Measurements from ENCODE around the gene CLIP3. TPM values are rescaled to one million over a fixed set of nuclear protein-coding genes. Genes with fewer than 3 reads are reported as not detected.
A peak's percentile ranks its signal among the peaks of the same experiment; 100 is the strongest.

Gene CLIP3
- total RNA-seq, 2 experiments from 2014 or later = 0.98 to 1.1 TPM

DNA sequence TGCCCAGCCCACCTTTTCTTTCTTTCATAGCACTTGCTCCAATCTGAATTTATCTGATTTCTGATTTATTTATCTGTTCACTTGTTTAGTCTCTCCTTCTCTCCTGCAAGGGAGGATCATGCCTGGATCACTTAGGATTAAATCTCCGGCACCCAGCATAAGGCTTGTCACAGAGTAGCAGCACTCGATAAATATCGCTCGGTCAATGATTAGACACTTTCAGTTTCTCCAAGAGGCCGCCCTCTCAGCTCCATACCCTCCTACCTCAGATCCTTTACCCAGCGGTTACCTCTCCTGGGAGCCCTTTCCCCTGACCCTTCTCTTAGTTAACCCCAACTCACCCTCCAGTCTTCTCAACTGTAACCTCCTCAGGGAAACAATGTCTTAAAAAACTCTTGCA is 1.4 kb downstream of the CLIP3 start:
- no peaks in the 10 kb centered on the region for H3K9me3 Mint-ChIP-seq (ENCODE audit: low read depth)
- ATAC-seq (no peak), DNase-seq (no peak)
- H3K27ac Mint-ChIP-seq = no peak overlapping the region
- peaks cover 13% of the 10 kb centered on the region for H3K36me3 Mint-ChIP-seq
- H3K4me1 Mint-ChIP-seq = peaks cover 13% of the 10 kb centered on the region
- no peak overlapping the region for H3K4me3 Mint-ChIP-seq
- CTCF ChIA-PET = interaction anchor here (1.5 kb wide), 1 partner anchor 11 kb away, joined by 4 read pairs; no protein-coding TSS in a partner anchor
- no peaks in the 10 kb centered on the region for H3K27me3 Mint-ChIP-seq

DNA sequence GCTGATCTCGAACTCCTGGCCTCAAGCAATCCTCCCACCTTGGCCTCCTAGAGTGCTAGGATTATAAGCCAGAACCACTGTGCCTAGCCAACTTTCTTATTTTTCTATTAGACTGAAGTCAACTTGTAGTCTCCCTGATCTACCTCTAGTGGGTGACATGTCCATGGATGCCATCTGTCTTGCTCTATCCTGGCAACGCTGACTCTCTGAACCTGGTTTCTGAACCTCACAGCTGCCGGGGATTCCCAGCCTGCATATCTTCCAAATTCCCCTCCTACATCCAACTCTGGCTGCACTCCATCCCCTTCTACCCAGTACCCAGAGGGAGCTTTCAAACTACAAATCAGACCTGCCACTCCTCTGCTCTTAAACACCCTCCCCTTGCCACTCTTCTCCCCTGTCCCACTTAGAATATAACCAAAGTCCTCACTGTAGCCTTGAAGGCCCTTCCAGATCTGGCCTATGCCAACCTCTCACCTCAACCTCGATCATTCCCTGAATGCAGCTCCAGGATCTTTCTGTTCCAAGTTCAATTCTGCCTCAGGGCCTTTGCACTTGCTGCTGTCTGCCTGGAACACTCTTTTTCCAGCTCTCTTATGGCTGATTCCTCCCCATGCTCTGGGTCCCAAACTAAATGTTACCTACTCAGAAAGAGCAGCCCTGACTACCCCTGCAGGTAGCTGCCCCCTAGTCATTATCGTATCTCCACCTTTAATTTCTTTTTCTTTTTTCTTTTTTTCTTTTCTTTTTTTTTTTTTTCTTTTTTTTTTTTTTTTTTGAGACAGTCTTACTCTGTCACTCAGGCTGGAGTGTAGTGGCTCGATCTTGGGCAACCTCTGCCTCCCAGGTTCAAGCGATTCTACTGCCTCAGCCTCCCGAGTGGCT is 2.2 kb downstream of the CLIP3 start:
- Mint-ChIP-seq H3K4me3 (no peak overlapping the region), H3K36me3 (peaks cover 11% of the 10 kb centered on the region), H3K4me1 (peaks cover 7% of the 10 kb centered on the region), H3K27ac (no peak overlapping the region), H3K9me3 (ENCODE audit: low read depth) (no peaks in the 10 kb centered on the region), H3K27me3 (no peaks in the 10 kb centered on the region)
- no peak for DNase-seq
- CTCF ChIA-PET = interaction anchor here (0.6 to 1.5 kb wide), 3 partner anchors 10 to 112 kb away, joined by 3 to 4 read pairs (median 3); no protein-coding TSS in a partner anchor
- ATAC-seq = no peak

- no peaks in the 10 kb centered on the region for H3K27me3 Mint-ChIP-seq
- peaks cover 7% of the 10 kb centered on the region for H3K36me3 Mint-ChIP-seq
- no peaks in the 10 kb centered on the region for H3K9me3 Mint-ChIP-seq (ENCODE audit: low read depth)
- no peak overlapping the region for H3K4me3 Mint-ChIP-seq
- H3K4me1 Mint-ChIP-seq = peaks cover 2% of the 10 kb centered on the region
- no peak overlapping the region for H3K27ac Mint-ChIP-seq
- no peak for ATAC-seq
- CTCF ChIA-PET = no interaction called here
- no peak for DNase-seq
Observed at GRCh38 chr19:36028313-36029041, 4.2 kb downstream of the CLIP3 start.

DNA sequence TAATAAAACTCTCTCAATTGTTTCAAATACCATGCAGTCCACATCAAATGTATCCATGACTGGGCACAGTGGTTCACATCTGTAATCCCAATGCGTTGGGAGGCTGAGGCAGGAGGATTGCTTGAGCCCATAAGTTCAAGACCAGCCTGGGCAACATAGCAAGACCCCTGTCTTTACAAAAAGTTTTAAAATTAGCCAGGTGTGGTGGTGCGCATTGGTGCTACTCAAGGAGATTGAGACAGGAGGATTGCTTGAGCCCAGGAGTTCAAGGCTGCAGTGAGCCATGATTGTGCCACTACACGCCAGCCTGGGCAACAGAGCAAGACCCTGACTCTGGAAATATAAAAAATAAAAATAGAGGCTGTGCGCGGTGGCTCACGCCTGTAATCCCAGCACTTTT is 5.0 kb downstream of the CLIP3 start:
- Mint-ChIP-seq H3K27me3 (no peaks in the 10 kb centered on the region), H3K4me1 (peaks cover 2% of the 10 kb centered on the region), H3K27ac (no peak overlapping the region), H3K9me3 (ENCODE audit: low read depth) (no peaks in the 10 kb centered on the region), H3K4me3 (no peak overlapping the region), H3K36me3 (peaks cover 10% of the 10 kb centered on the region)
- CTCF ChIA-PET = no interaction called here
- ATAC-seq (no peak), DNase-seq (no peak)

DNA sequence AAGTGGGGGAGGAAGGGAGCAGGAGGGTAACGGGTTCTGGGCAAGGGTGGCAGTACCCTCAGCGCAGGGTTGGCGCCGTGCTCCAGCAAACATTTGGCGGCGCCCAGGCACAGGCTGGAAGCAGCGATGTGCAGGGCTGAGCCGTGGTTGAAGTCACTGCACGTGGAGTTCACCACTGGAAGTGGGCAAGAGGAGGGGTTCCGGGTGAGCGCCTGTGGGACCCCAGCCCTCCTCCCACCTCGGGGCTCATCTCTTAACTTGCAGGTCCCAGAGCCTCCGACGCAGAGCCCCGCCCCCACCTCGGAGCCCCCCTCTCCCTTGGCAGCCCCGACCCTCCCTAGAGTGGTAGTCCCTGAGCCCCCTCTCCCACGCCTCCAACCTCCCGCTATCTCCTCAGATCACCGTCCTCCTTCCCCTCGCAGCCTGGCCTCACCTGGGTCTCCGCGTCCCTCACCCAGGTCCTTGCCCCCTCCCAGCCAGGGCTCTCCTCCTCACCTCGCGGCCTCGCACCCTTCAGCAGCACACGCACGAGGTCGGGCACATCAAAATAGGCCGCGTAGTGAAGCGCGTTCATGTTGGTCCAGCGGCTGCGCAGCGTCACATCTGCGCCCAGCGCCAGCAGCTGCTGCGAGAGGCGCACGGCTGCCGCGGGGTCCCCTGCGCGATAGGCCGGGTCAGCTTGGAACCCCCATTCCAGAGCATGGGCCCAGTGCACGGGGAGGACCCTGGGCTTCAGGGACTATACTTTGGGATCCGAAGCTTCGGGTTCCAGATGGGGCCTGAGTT is 6.4 kb downstream of the CLIP3 start:
- no peak for DNase-seq
- H3K4me3 Mint-ChIP-seq = no peak overlapping the region
- H3K4me1 Mint-ChIP-seq = no peaks in the 10 kb centered on the region
- no peaks in the 10 kb centered on the region for H3K9me3 Mint-ChIP-seq (ENCODE audit: low read depth)
- ATAC-seq = no peak
- peaks cover 13% of the 10 kb centered on the region for H3K36me3 Mint-ChIP-seq
- CTCF ChIA-PET = no interaction called here
- H3K27ac Mint-ChIP-seq = no peak overlapping the region
- no peaks in the 10 kb centered on the region for H3K27me3 Mint-ChIP-seq

DNA sequence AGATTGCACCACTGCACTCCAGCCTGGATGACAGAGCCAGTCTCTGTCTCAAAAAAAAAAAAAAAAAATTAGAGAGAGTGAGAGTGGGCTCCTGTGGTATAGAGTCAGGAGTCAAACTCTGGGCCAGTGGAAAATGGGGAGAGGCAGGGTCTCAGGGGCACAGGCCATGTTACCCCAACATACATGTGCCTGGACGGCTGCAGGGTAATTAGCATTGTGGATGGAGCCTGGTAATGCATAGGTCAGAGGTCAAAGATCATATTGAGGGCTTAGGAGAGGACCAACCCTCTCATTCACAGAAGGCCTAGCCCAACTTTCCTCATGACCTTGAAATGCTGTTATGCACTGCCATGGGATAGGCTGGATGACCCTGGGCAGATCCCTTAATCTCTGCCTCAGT is 7.1 kb downstream of the CLIP3 start:
- ATAC-seq (no peak), DNase-seq (no peak)
- H3K4me3 Mint-ChIP-seq = no peak overlapping the region
- H3K27me3 Mint-ChIP-seq = no peaks in the 10 kb centered on the region
- H3K27ac Mint-ChIP-seq = no peak overlapping the region
- H3K36me3 Mint-ChIP-seq = peaks cover 15% of the 10 kb centered on the region
- no peaks in the 10 kb centered on the region for H3K4me1 Mint-ChIP-seq
- CTCF ChIA-PET = no interaction called here
- H3K9me3 Mint-ChIP-seq (ENCODE audit: low read depth) = no peaks in the 10 kb centered on the region

GRCh38 chr19:36023432-36023831 is 9.2 kb downstream of the CLIP3 start:
- CTCF ChIA-PET = no interaction called here
- DNase-seq (no peak), ATAC-seq (no peak)
- H3K27me3 Mint-ChIP-seq = no peaks in the 10 kb centered on the region
- no peaks in the 10 kb centered on the region for H3K4me1 Mint-ChIP-seq
- H3K4me3 Mint-ChIP-seq = no peak overlapping the region
- no peak overlapping the region for H3K27ac Mint-ChIP-seq
- peaks cover 18% of the 10 kb centered on the region for H3K36me3 Mint-ChIP-seq
- H3K9me3 Mint-ChIP-seq (ENCODE audit: low read depth) = no peaks in the 10 kb centered on the region

- no peak for ATAC-seq
- H3K4me1 Mint-ChIP-seq = peaks cover 19% of the 10 kb centered on the region
- no peak overlapping the region for H3K27ac Mint-ChIP-seq
- no peak overlapping the region for H3K4me3 Mint-ChIP-seq
- peaks cover 22% of the 10 kb centered on the region for H3K36me3 Mint-ChIP-seq
- DNase-seq = no peak
- no peaks in the 10 kb centered on the region for H3K27me3 Mint-ChIP-seq
- CTCF ChIA-PET = no interaction called here
- no peaks in the 10 kb centered on the region for H3K9me3 Mint-ChIP-seq (ENCODE audit: low read depth)
Observed at GRCh38 chr19:36019061-36019670, 13.5 kb downstream of the CLIP3 start.

DNA sequence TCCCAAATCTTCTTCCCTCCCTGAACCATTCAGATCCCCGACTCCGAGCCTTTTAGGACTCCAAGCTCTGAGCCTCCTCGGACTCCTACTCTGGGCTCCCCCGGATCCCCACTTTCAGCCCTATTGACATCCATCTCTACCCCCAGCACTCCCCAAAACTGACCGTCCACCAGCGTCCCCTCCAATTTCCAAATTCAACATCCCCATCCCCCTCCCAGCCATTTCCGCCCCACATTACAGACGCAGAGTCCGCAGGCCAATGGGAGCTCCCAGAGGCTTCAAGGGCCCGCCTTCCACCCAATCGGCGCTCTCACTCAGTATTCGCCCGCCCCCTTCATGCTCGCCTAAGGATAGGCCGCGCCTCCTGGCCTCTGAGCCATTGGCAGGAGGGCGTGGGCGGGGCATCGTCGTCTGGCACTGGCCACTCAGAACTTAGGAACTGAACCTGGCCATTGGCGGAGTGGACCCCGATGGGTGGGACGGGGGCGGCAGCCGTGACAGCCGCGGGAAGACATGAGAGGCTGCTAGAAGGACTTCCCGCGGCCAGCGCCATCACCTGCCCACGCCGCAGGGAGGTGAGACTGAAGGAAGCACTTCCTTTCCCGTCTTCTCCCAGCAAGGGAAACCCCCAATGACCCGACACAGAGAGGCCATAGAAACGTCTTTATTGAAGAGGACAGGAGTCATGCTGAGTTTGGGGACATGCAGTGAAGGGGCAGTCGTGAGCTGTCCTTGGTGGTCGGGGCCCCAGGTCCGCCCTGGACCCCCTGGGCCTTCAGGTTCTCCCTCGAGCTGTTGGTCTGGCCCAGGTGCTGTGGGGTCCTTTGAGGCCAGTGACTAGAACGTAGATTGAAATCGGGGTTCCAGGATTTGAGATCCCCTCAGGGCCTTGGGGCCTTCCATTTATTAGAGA is 18.4 kb downstream of the CLIP3 start, which contains the start of gene ALKBH6:
TSS of gene ALKBH6 (minus strand) at position 202 of the 913 bp plus-strand sequence. CDS start 816 bp downstream, outside the sequence.
- Mint-ChIP-seq H3K4me3 (peak within 1 kb of the TSS; percentile 92), H3K9me3 (ENCODE audit: low read depth) (no peaks in the 10 kb centered on the region), H3K27ac (peak within 1 kb of the TSS; percentile 95), H3K4me1 (peaks cover 29% of the 10 kb centered on the region), H3K27me3 (no peaks in the 10 kb centered on the region), H3K36me3 (peaks cover 6% of the 10 kb centered on the region)
- CTCF ChIA-PET = interaction anchor here (0.7 to 1.6 kb wide), 7 partner anchors 18 to 241 kb away, joined by 3 to 6 read pairs (median 3); partner anchors contain the start of gene THAP8
- ATAC-seq = peak; percentile 98
- DNase-seq = peak; percentile 100

DNA sequence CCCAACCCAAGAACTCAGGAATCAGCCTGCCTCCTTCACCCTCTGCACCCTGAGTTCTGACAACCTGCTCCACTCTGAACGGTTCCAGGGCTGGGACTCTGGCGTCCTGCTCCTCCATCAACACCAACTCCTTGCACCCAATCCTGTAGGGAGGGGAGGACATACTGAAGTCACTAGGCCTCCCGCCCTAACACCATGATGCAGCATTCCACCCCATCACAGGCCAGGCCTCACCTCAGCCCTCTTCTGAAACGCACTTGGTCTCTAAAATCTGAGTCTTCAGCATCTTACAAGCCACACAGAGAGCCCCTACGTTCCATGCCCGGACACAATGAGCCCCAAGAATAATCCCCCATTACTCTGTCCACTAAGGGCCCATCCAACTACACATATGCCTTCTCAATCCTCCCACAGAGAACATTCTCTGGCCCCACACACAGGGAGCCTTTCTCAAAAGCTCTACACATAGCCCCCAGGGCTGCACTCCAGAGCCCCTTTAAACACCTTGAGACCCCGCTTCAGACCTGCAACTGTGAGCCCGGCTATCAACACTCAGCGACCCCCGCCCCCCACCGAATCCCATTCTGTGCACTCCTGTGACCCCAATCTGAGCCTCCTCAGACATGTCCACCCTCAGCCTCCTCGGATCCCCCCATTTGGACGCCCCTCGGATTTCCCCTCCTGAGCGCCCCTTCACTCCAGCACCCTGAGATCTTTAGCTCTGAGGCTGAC is 19.2 kb downstream of the CLIP3 start:
- H3K27ac Mint-ChIP-seq = peak overlapping the region; percentile 95
- no peak for DNase-seq
- no peak for ATAC-seq

DNA sequence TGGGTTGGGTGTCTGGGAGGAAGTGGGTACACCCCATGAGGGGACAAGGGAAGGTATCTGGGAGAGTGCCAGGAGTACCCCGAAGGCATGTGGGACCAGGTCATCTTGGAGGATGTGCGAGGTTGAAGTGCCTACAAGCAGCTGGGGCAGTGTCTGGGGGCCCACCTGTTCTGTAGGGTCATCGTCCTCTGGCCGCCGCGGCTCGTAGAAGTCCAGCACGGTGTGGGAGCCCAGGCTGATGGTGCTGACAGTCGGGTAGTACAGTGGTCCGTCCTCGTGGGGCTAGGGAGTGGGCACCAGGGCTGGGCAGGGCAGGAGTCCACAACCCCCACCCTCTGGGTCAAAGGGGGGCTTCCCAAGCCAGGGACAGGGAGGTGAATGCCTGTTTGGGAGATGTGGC is 22.3 kb downstream of the CLIP3 start:
- Mint-ChIP-seq H3K4me1 (peaks cover 25% of the 10 kb centered on the region), H3K36me3 (no peaks in the 10 kb centered on the region), H3K9me3 (ENCODE audit: low read depth) (no peaks in the 10 kb centered on the region), H3K27me3 (no peaks in the 10 kb centered on the region), H3K4me3 (no peak overlapping the region), H3K27ac (no peak overlapping the region)
- DNase-seq (no peak), ATAC-seq (no peak)
- CTCF ChIA-PET = no interaction called here

More for the DNA sequence above, 19.2 kb downstream of the CLIP3 start:
- no peaks in the 10 kb centered on the region for H3K9me3 Mint-ChIP-seq (ENCODE audit: low read depth)
- H3K4me1 Mint-ChIP-seq = peaks cover 33% of the 10 kb centered on the region
- peak overlapping the region; percentile 92 for H3K4me3 Mint-ChIP-seq
- H3K27me3 Mint-ChIP-seq = no peaks in the 10 kb centered on the region
- CTCF ChIA-PET = interaction anchor here (0.7 to 1.5 kb wide), 4 partner anchors 19 to 240 kb away, joined by 3 to 4 read pairs (median 3); no protein-coding TSS in a partner anchor
- H3K36me3 Mint-ChIP-seq = peaks cover 4% of the 10 kb centered on the region
